ENCODE measurements around the gene KIAA0825.

GRCh38 chr5:94473936-94474335 lies 144.5 kb downstream of the KIAA0825 start:
- TF ChIP-seq CTCF (IDR thresholded peaks at IDR 0.05; ENCODE audit: poor library complexity, severe bottlenecking) (no peak), EP300 (conservative IDR thresholded peaks at IDR 0.05; ENCODE audit: poor library complexity, severe bottlenecking) (no peak), POLR2AphosphoS5 (IDR thresholded peaks at IDR 0.05) (no peak), MXI1 (conservative IDR thresholded peaks at IDR 0.05; ENCODE audit: poor library complexity, severe bottlenecking) (no peak), EZH2 (IDR thresholded peaks at IDR 0.05; ENCODE audit: borderline replicate concordance, insufficient read depth, low read length, poor library complexity, severe bottlenecking) (no peak)
